GM12865 (cell line): ENCODE measurements around the gene TAS2R1.

Experiments
- DNase-seq: peaks from one replicate; pipeline ENCODE4 v3.0.0; 2010; ENCODE audit warnings: low read depth
- H3K4me3 ChIP-seq: 2 replicates; pipeline ENCODE4 v1.5.1; 2011; ENCODE audit warnings: mild to moderate bottlenecking, low read depth, low read length, control low read depth
- TF ChIP-seq, protein P1 (sequence below): IDR thresholded peaks from 2 replicates; pipeline ENCODE4 v1.5.1; 2011; ENCODE audit warnings: low read length, control low read depth, low read depth, inconsistent platforms; ENCODE audit not compliant: insufficient read depth; ENCODE audit errors: missing control alignments

TAS2R1 gene

DNA sequence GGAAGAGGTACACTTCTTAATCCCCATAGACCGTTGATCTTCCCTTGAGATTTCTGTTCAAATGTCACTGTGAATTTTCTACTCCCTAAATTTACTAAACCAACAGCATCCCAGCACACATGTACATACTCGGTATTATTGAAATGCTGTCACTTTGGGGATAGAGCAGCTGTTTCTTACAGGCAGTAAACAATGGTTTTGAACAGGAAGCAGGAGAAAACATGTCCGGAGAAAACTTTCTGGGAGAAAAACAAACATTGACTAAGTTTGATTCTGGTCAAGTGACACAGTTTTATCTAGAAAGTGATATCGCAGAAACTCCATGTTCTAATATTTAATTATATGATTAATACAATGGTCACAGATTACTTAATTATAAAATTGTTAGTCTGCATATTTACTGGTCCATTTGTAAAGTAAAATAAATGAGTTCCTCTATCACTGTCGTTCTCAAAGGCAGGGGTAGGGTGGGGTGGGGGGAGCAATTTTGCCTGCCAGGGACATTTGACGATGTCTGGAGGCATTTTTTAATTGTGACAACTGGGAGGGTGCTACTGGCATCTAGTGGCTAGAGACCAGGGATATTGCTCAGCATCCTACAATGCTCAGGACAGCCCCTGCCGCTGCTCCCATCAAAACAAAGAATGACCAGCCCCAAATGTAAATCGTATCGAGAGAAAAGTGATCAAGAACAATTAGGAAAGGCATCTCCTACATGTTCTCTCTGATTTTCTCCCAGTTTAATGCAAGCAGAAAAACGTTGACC is 12.2 kb downstream of the TAS2R1 start:
- DNase-seq: no peak

DNA sequence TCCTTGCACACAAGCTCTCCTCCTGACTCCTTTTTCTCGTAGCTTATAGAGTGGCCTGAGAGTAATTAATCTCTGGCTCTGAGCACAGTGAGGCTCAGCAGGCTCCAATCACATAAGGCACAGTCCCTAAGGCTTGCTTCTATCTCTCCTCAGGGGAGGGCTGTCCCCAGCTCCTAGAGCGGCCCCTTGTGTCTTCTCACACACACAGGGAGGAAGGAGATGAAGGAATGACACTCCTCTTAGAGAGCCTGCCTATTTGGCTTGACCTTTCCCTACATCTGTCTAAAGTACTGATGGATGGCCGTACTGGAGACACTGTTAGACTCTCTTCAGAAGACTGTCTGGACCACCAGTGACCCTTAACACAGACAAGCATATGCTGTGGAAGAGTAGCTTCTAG is 12.9 kb downstream of the TAS2R1 start:
- no peak overlapping the region for H3K4me3 ChIP-seq

More for the DNA sequence above, 12.2 kb downstream of the TAS2R1 start:
- no peak overlapping the region for H3K4me3 ChIP-seq
- TF ChIP-seq, protein P1, sequence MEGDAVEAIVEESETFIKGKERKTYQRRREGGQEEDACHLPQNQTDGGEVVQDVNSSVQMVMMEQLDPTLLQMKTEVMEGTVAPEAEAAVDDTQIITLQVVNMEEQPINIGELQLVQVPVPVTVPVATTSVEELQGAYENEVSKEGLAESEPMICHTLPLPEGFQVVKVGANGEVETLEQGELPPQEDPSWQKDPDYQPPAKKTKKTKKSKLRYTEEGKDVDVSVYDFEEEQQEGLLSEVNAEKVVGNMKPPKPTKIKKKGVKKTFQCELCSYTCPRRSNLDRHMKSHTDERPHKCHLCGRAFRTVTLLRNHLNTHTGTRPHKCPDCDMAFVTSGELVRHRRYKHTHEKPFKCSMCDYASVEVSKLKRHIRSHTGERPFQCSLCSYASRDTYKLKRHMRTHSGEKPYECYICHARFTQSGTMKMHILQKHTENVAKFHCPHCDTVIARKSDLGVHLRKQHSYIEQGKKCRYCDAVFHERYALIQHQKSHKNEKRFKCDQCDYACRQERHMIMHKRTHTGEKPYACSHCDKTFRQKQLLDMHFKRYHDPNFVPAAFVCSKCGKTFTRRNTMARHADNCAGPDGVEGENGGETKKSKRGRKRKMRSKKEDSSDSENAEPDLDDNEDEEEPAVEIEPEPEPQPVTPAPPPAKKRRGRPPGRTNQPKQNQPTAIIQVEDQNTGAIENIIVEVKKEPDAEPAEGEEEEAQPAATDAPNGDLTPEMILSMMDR: no peak

DNA sequence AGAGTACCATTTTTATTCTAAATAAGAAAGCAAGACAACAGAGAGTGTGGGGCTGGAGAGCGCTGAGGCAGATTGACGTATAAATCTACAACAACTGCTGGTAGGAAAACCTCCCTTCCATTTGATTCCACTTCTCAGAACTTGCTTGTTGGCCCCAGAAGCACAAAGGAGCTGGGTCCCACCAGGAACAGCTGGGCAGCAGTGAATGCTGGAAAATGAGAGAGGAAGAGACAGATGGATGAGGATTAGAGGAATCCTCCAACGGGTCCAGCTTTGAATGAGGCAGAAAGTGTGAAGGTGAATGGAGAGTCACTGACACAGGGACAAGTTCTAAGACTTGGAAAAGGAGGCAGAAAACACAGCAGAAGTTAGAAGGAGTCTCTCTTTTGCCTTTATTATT is 14.8 kb downstream of the TAS2R1 start:
- TF ChIP-seq, protein P1: no peak
- H3K4me3 ChIP-seq: no peak overlapping the region

More for the DNA sequence above, 12.9 kb downstream of the TAS2R1 start:
- no peak for DNase-seq
- TF ChIP-seq, protein P1: no peak

DNA sequence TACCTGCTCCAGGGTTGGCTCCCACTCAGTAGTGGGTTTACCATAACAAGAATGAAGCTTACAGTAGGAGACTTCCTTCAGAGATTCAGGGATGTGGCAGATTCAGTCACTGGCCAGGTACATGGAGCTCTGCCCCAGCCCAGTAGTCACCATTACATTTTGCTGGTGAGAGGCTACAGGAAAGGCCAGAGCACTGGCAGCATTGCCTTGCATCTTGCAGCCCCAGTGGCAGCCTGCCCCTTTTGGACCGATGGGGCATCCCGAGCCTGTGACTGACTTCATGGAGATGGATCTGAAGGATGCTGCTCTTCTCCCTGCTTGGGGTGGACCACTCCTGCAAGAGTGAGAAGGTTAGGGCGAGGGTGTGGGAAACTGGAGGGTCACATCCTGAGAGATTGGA is 16.8 kb downstream of the TAS2R1 start:
- no peak for DNase-seq
- no peak overlapping the region for H3K4me3 ChIP-seq
- TF ChIP-seq, protein P1: no peak

More for the DNA sequence above, 14.8 kb downstream of the TAS2R1 start:
- no peak for DNase-seq

DNA sequence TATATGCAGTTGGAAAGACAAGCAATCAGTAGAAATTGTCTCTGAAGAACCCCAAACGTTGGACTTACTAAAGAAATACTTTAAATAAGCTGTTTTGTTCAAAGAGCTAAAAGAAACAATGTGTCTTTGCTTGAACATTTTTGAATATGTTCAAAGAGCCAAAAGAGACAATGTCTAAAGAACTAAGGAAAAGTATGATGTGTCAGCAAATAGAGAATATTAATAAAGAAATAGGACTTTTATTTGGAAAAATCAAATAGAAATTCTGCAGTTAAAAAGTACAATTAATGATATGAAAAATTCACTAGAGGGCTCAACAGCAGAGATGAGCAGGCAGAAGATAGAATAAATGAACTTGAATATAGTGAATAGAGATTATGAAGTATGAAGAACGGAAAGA is 19.2 kb downstream of the TAS2R1 start:
- no peak overlapping the region for H3K4me3 ChIP-seq
- no peak for DNase-seq
- TF ChIP-seq, protein P1: no peak

DNA sequence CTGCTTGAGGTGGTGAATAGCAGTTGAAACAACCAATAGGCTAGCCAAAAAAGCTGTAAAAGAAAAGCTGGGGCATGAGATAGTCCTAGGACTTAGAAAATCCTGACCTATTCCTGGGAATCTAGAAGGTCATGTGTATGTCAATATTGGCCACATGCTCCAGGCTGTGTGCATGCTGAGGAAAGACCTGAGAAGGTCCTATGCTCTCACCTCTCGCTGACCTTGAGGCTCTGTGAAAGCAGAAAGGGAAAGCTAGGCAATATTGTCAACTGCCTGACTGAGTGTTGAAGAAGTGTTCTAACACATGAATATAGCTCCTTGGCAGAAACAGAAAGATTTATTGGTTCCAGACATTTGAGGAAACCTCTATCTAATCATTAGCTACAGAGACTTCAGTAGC is 19.8 kb downstream of the TAS2R1 start:
- no peak for DNase-seq
- TF ChIP-seq, protein P1: no peak
- H3K4me3 ChIP-seq: no peak overlapping the region

DNA sequence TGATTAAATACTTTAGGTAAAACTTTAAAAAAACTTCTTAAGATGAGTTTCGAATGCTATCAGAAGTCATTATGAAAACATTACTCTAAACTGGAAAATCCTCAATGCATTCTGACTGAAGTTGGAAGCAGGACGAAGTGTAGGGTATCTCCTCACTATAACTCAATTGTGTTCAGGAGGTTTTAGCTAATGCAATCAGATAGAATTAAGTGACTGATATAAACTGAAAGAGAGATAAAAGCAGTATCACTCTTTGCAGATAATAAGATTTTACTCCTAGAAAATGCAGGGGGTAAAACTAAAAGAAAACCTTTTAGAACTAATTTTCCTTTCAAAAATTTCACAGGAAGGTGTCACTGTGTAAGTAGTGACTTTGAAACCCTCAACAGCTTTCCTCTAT is 22.1 kb downstream of the TAS2R1 start:
- H3K4me3 ChIP-seq: no peak overlapping the region
- TF ChIP-seq, protein P1: no peak
- no peak for DNase-seq
